GM20000 (cell line): ENCODE results near the gene PDE7B.
A peak's percentile ranks its signal among the peaks of the same experiment; 100 is the strongest.

Experiments used
- DNase-seq: peaks from one replicate; pipeline ENCODE4 v3.0.0; 2012; ENCODE audit warnings: low spot score
- CTCF ChIP-seq: IDR thresholded peaks from 2 replicates; pipeline ENCODE4 v1.5.1; 2012; ENCODE audit warnings: mild to moderate bottlenecking, control low read depth; ENCODE audit errors: extremely low read depth, missing control alignments

The PDE7B gene

GRCh38 chr6:136022224-136022874, 170.8 kb downstream of the PDE7B start:
- TF ChIP-seq CTCF: no peak

GRCh38 chr6:136024711-136025110, 173.2 kb downstream of the PDE7B start:
- DNase-seq: no peak

More at GRCh38 chr6:136022224-136022874, 170.8 kb downstream of the PDE7B start:
- no peak for DNase-seq

GRCh38 chr6:136025736-136026135, 174.2 kb downstream of the PDE7B start:
- DNase-seq: no peak
- TF ChIP-seq CTCF: no peak

More at GRCh38 chr6:136024711-136025110, 173.2 kb downstream of the PDE7B start:
- no peak for TF ChIP-seq CTCF

- DNase-seq: no peak
- TF ChIP-seq CTCF: no peak
Measured at GRCh38 chr6:136030131-136030530, 178.6 kb downstream of the PDE7B start.

GRCh38 chr6:136031982-136032381, 180.5 kb downstream of the PDE7B start:
- TF ChIP-seq CTCF: no peak
- DNase-seq: peak; percentile 17

- DNase-seq: no peak
Measured at GRCh38 chr6:136033416-136033815, 181.9 kb downstream of the PDE7B start.

GRCh38 chr6:136034422-136034821, 182.9 kb downstream of the PDE7B start:
- no peak for TF ChIP-seq CTCF
- DNase-seq: no peak

More at GRCh38 chr6:136033416-136033815, 181.9 kb downstream of the PDE7B start:
- TF ChIP-seq CTCF: no peak
